ENCODE measurements around the gene MX2. TPM values are rescaled to one million over a fixed set of nuclear protein-coding genes. Genes with fewer than 3 reads are reported as not detected.

MX2 gene
- total and polyA plus RNA-seq, 2 donors (not counting 3 experiments of a cell fraction or from before 2014, with no cell fraction given) = 0.01 TPM; not detected in 1

DNA sequence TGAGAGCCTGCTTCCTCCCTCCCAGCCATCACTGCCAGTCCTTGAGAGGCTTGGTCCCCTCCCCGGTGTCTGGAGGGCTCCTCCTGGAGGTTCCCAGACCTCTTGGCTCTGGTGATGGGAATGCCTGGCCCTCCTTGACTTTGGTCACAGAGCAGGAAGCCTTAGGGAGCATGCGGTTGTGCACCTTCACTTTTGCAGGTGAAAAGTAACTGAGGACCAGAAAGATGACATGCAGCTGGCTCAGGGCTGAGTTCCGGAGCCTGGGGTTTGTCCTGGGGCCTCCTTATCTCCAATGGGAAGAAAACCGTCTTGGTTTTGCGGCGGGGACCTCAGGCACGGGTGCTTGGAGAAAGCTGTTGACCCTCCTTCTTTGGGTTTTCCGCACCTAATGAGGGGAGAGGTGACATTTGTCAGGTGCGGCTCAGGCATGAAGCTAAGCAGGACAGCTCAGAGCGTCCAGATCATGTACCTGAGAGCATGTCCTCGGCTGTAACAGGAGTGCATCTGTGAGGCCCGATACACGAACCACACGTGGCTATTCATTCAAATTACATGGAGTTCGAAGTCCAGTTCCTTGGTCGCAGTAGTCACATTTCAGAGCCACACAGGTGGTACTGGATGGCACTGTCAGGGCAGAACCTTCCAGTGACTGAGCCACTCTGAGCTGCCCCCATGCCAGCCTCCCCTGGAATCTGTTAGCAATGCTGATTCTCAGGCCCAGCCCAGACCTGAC lies 608 bp upstream of the MX2 start:
- no peaks in the 10 kb centered on the region for H3K9me3 ChIP-seq (replicated peaks; ENCODE audit: control insufficient read depth, insufficient read depth, low read length)
- H3K4me2 ChIP-seq (ENCODE audit: insufficient read depth, low read length) = no peak overlapping the region
- no peak overlapping the region for H3K4me3 ChIP-seq (replicated peaks in 1 of 3; ENCODE audit: insufficient read depth in 1 of 3, low read depth in 1 of 3, low read length in 3 of 3)
- no TSS peak for BruUV-seq (replicated peaks)
- CTCF ChIA-PET = interaction anchor here (1.1 kb wide), 1 partner anchor 78 kb away, joined by 3 read pairs; no protein-coding TSS in a partner anchor
- H3K9me1 ChIP-seq (replicated peaks; ENCODE audit: control insufficient read depth, extremely low read depth, insufficient read depth, low read length) = no peaks in the 10 kb centered on the region
- intact Hi-C loops (cut with micrococcal nuclease) = no loop called here
- H3K4me1 ChIP-seq (ENCODE audit: control insufficient read depth, extremely low read depth, insufficient read depth, low read length) = no peaks in the 10 kb centered on the region
- no peaks in the 10 kb centered on the region for H3K36me3 ChIP-seq (ENCODE audit: control insufficient read depth in 2 of 2, extremely low read depth in 1 of 2, insufficient read depth in 2 of 2, low read length in 2 of 2)
- no peak overlapping the region for H3K9ac ChIP-seq (replicated peaks; ENCODE audit: extremely low read depth, insufficient read depth, low read length)
- FAIRE-seq = no peak
- TF ChIP-seq EZH2 (IDR thresholded peaks at IDR 0.05; ENCODE audit: borderline replicate concordance, low read depth, low read length, severe bottlenecking) (no peak), FOS (IDR thresholded peaks at IDR 0.05; ENCODE audit: borderline replicate concordance, insufficient read depth, low read length) (no peak), POLR2A (IDR thresholded peaks at IDR 0.05; ENCODE audit: low read depth, low read length) (no peak), JUN (IDR thresholded peaks at IDR 0.05; ENCODE audit: borderline replicate concordance, insufficient read depth, insufficient read length, low read depth) (no peak), CTCF (IDR thresholded peaks at IDR 0.05; ENCODE audit: extremely low read depth in 1 of 2, insufficient read depth in 1 of 2, low read depth in 1 of 2, low read length in 2 of 2) (no peak), MYC (IDR thresholded peaks at IDR 0.05; ENCODE audit: low read depth, low read length) (no peak), POLR2AphosphoS5 (IDR thresholded peaks at IDR 0.05; ENCODE audit: insufficient read depth, low read depth, low read length) (no peak), GATA2 (IDR thresholded peaks at IDR 0.05; ENCODE audit: insufficient read depth, insufficient read length, low read depth, low read length) (no peak)
- TF ChIP-seq, protein P1, sequence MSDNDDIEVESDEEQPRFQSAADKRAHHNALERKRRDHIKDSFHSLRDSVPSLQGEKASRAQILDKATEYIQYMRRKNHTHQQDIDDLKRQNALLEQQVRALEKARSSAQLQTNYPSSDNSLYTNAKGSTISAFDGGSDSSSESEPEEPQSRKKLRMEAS (IDR thresholded peaks at IDR 0.05; ENCODE audit: insufficient read depth, insufficient read length) = no peak
- POLR2A ChIA-PET = no interaction called here
- H2AFZ ChIP-seq (ENCODE audit: low read depth, low read length) = no peak overlapping the region
- dilution Hi-C loops (cut with MboI; ENCODE audit: extremely low pct_ligation_motif_present, low sequenced_read_pairs) = no loop called here
- no peaks in the 10 kb centered on the region for H3K27me3 ChIP-seq (ENCODE audit: control insufficient read depth in 2 of 2, insufficient read depth in 2 of 2, low read length in 2 of 2)
- no peaks in the 10 kb centered on the region for H3K79me2 ChIP-seq (ENCODE audit: control insufficient read depth, insufficient read depth, low read length)
- DNase-seq (ENCODE audit: low read depth, low spot score) = no peak
- H3K27ac ChIP-seq (ENCODE audit: insufficient read depth, low read depth, low read length) = no peak overlapping the region
- no peaks in the 10 kb centered on the region for H4K20me1 ChIP-seq (replicated peaks; ENCODE audit: control insufficient read depth, extremely low read depth, insufficient read depth, low read length)

Measured in endothelial cell of umbilical vein (primary cell).